ENCODE results near the gene DNTT. TPM values are rescaled to one million over a fixed set of nuclear protein-coding genes. Genes with fewer than 3 reads are reported as not detected.

DNTT gene
- polyA plus RNA-seq, 1 donor (not counting 4 experiments of a cell fraction or from before 2014, with no cell fraction given) = not detected

GRCh38 chr10:96337106-96337505 is 32.9 kb downstream of the DNTT start:
- no peak for FAIRE-seq
- H3K4me3 ChIP-seq (ENCODE audit: control insufficient read depth in 2 of 3, extremely low read depth in 1 of 3, insufficient read depth in 2 of 3, low read depth in 1 of 3, low read length in 3 of 3) = no peak overlapping the region

GRCh38 chr10:96338279-96338925 is 34.2 kb downstream of the DNTT start:
- dilution Hi-C loops (cut with MboI; ENCODE audit: extremely low pct_ligation_motif_present, low sequenced_read_pairs) = no loop called here
- Histone ChIP-seq H3K4me2 (ENCODE audit: control insufficient read depth, extremely low read depth, insufficient read depth, low read depth, low read length) (no peak overlapping the region), H3K4me3 (ENCODE audit: control insufficient read depth in 2 of 3, extremely low read depth in 1 of 3, insufficient read depth in 2 of 3, low read depth in 1 of 3, low read length in 3 of 3) (no peak overlapping the region), H3K9me3 (ENCODE audit: control insufficient read depth, low read depth, low read length) (no peaks in the 10 kb centered on the region), H3K9ac (ENCODE audit: control insufficient read depth, extremely low read depth, insufficient read depth, low read length) (no peak overlapping the region), H3K36me3 (ENCODE audit: control insufficient read depth in 2 of 2, extremely low read depth in 1 of 2, insufficient read depth in 2 of 2, low read length in 2 of 2) (no peaks in the 10 kb centered on the region), H3K79me2 (ENCODE audit: control insufficient read depth, insufficient read depth, low read length) (no peaks in the 10 kb centered on the region), H3K4me1 (ENCODE audit: control insufficient read depth, extremely low read depth, insufficient read depth, low read length) (no peaks in the 10 kb centered on the region), H3K9me1 (ENCODE audit: control insufficient read depth, extremely low read depth, insufficient read depth, low read length) (no peaks in the 10 kb centered on the region), H2AFZ (ENCODE audit: control insufficient read depth, low read length) (no peak overlapping the region), H4K20me1 (ENCODE audit: control insufficient read depth, extremely low read depth, insufficient read depth, low read length) (no peaks in the 10 kb centered on the region), H3K27ac (ENCODE audit: control insufficient read depth, insufficient read depth, low read length) (no peak overlapping the region), H3K27me3 (ENCODE audit: control insufficient read depth, extremely low read depth, insufficient read depth, low read length) (peaks cover 3% of the 10 kb centered on the region)
- TF ChIP-seq CTCF (optimal IDR thresholded peaks at IDR 0.05 in 1 of 3, IDR thresholded peaks at IDR 0.05 in 1 of 3, conservative IDR thresholded peaks at IDR 0.05 in 1 of 3; ENCODE audit: extremely low read depth in 1 of 3, insufficient read depth in 2 of 3, low read length in 3 of 3) (no peak), EZH2 (IDR thresholded peaks at IDR 0.05; ENCODE audit: low read length) (no peak)
- DNase-seq (ENCODE audit: low read depth, low spot score) (no peak), FAIRE-seq (no peak)

More at GRCh38 chr10:96337106-96337505, 32.9 kb downstream of the DNTT start:
- Histone ChIP-seq H3K9me3 (ENCODE audit: control insufficient read depth, low read depth, low read length) (no peaks in the 10 kb centered on the region), H3K4me2 (ENCODE audit: control insufficient read depth, extremely low read depth, insufficient read depth, low read depth, low read length) (no peak overlapping the region), H2AFZ (ENCODE audit: control insufficient read depth, low read length) (no peak overlapping the region), H3K4me1 (ENCODE audit: control insufficient read depth, extremely low read depth, insufficient read depth, low read length) (no peaks in the 10 kb centered on the region), H3K27me3 (ENCODE audit: control insufficient read depth, extremely low read depth, insufficient read depth, low read length) (peaks cover 8% of the 10 kb centered on the region), H3K36me3 (ENCODE audit: control insufficient read depth in 2 of 2, extremely low read depth in 1 of 2, insufficient read depth in 2 of 2, low read length in 2 of 2) (no peaks in the 10 kb centered on the region), H3K27ac (ENCODE audit: control insufficient read depth, insufficient read depth, low read length) (no peak overlapping the region), H3K79me2 (ENCODE audit: control insufficient read depth, insufficient read depth, low read length) (no peaks in the 10 kb centered on the region), H3K9ac (ENCODE audit: control insufficient read depth, extremely low read depth, insufficient read depth, low read length) (no peak overlapping the region), H4K20me1 (ENCODE audit: control insufficient read depth, extremely low read depth, insufficient read depth, low read length) (no peaks in the 10 kb centered on the region), H3K9me1 (ENCODE audit: control insufficient read depth, extremely low read depth, insufficient read depth, low read length) (no peaks in the 10 kb centered on the region)
- dilution Hi-C loops (cut with MboI; ENCODE audit: extremely low pct_ligation_motif_present, low sequenced_read_pairs) = no loop called here
- TF ChIP-seq EZH2 (IDR thresholded peaks at IDR 0.05; ENCODE audit: low read length) (no peak), CTCF (optimal IDR thresholded peaks at IDR 0.05 in 1 of 3, IDR thresholded peaks at IDR 0.05 in 1 of 3, conservative IDR thresholded peaks at IDR 0.05 in 1 of 3; ENCODE audit: extremely low read depth in 1 of 3, insufficient read depth in 2 of 3, low read length in 3 of 3) (no peak)
- DNase-seq (ENCODE audit: low read depth, low spot score) = no peak
